ENCODE measurements around the gene THBS2.
"Not testable (repeated sequence)": the region's sequence is repeated elsewhere in the genome, so short reads cannot be mapped to it uniquely, and the experiment has no call there.

THBS2 gene

GRCh38 chr6:169184419-169184818, 69.2 kb downstream of the THBS2 start:
- no peak for DNase-seq (ENCODE audit: low read depth)

- no peak for DNase-seq (ENCODE audit: low read depth)
Observed at GRCh38 chr6:169183233-169183632, 70.4 kb downstream of the THBS2 start.

- DNase-seq (ENCODE audit: low read depth): not testable (repeated sequence)
Observed at GRCh38 chr6:169179831-169180230, 73.8 kb downstream of the THBS2 start.

- DNase-seq (ENCODE audit: low read depth): no peak
Observed at GRCh38 chr6:169177516-169178166, 76.0 kb downstream of the THBS2 start.

- DNase-seq (ENCODE audit: low read depth): no peak
Observed at GRCh38 chr6:169176361-169176991, 77.2 kb downstream of the THBS2 start.

- DNase-seq (ENCODE audit: low read depth): no peak
Observed at GRCh38 chr6:169175360-169175887, 78.2 kb downstream of the THBS2 start.

- no peak for DNase-seq (ENCODE audit: low read depth)
Observed at GRCh38 chr6:169174516-169175359, 78.9 kb downstream of the THBS2 start.

GRCh38 chr6:169173532-169174268, 79.9 kb downstream of the THBS2 start:
- no peak for DNase-seq (ENCODE audit: low read depth)

- DNase-seq (ENCODE audit: low read depth): no peak
Observed at GRCh38 chr6:169172946-169173345, 80.7 kb downstream of the THBS2 start.

- no peak for DNase-seq (ENCODE audit: low read depth)
Observed at GRCh38 chr6:169172456-169172855, 81.2 kb downstream of the THBS2 start.

GRCh38 chr6:169171951-169172350, 81.7 kb downstream of the THBS2 start:
- DNase-seq (ENCODE audit: low read depth): no peak

- DNase-seq (ENCODE audit: low read depth): no peak
Observed at GRCh38 chr6:169171016-169171415, 82.6 kb downstream of the THBS2 start.

- no peak for DNase-seq (ENCODE audit: low read depth)
Observed at GRCh38 chr6:169170583-169170955, 83.1 kb downstream of the THBS2 start.

- no peak for DNase-seq (ENCODE audit: low read depth)
Observed at GRCh38 chr6:169169941-169170582, 83.6 kb downstream of the THBS2 start.

GRCh38 chr6:169169375-169169774, 84.3 kb downstream of the THBS2 start:
- no peak for DNase-seq (ENCODE audit: low read depth)

GRCh38 chr6:169168706-169169105, 84.9 kb downstream of the THBS2 start:
- DNase-seq (ENCODE audit: low read depth): no peak

- DNase-seq (ENCODE audit: low read depth): no peak
Observed at GRCh38 chr6:169168302-169168630, 85.4 kb downstream of the THBS2 start.

- DNase-seq (ENCODE audit: low read depth): no peak
Observed at GRCh38 chr6:169167581-169168301, 85.9 kb downstream of the THBS2 start.

GRCh38 chr6:169166896-169167580, 86.6 kb downstream of the THBS2 start:
- DNase-seq (ENCODE audit: low read depth): no peak

Measured in CMK (cell line).